HG03565 (cell line): ENCODE measurements around the gene SNX3.

Experiments used
- ATAC-seq: cut with Tn5 transposase; IDR thresholded peaks from one replicate; pipeline ENCODE4 v1.9.1; 2021; ENCODE audit warnings: mild to moderate bottlenecking, moderate library complexity; ENCODE audit not compliant: unreplicated experiment

The SNX3 gene

GRCh38 chr6:108171918-108172516, 88.8 kb downstream of the SNX3 start:
- no peak for ATAC-seq

GRCh38 chr6:108171291-108171917, 89.4 kb downstream of the SNX3 start:
- ATAC-seq = no peak

- ATAC-seq = no peak
Observed at GRCh38 chr6:108170332-108171290, 90.2 kb downstream of the SNX3 start.

- no peak for ATAC-seq
Observed at GRCh38 chr6:108169464-108170331, 91.1 kb downstream of the SNX3 start.

DNA sequence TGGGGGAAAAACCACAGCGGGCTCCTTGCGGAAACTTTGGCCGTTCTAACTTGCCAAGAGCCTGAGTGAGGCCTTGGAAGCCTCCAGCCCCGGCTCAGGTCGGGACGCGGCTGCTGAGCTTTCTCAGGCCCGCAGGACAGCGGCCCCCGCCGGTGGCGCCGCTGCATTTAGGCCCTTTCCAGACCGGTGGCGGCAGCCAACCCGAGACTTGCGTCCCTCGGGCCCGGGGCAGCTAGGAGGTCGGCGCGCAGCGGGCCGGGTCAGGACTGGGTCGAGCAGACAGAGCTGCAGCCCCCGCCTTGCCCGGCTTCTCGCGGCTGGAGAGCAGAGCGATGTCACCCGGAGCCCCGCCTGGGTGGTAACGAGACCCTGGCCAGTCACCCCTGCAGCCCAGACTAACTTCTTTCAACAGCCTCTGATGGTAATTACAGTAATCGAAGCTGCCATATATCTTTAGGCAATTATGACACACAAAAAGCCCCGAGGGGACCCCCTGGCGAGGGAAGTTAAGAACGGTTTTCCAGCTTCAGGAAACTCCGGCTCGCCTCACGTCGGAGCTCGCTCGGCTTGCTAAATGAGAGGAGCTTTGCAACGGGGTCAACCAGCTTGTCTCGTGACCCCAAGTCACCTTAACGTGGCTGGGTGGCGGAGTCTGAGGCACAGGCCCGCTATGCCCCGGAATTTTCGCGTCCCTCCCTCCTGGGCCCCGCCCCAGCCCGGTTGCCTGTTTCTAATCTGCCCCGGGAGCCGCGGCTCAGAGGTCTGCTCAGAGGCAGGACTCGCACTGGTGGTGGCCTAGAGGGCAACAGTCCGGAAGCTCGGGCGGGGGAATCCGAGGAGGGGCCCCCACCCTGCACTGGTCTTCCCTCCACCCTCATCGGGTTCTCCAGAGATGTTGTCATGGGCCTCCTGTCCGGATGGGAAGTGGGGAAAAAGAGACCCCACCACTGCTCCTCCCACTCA, 92.1 kb downstream of the SNX3 start:
- ATAC-seq = no peak

- no peak for ATAC-seq
Observed at GRCh38 chr6:108168090-108168463, 92.8 kb downstream of the SNX3 start.

GRCh38 chr6:108167449-108168089, 93.3 kb downstream of the SNX3 start:
- no peak for ATAC-seq

DNA sequence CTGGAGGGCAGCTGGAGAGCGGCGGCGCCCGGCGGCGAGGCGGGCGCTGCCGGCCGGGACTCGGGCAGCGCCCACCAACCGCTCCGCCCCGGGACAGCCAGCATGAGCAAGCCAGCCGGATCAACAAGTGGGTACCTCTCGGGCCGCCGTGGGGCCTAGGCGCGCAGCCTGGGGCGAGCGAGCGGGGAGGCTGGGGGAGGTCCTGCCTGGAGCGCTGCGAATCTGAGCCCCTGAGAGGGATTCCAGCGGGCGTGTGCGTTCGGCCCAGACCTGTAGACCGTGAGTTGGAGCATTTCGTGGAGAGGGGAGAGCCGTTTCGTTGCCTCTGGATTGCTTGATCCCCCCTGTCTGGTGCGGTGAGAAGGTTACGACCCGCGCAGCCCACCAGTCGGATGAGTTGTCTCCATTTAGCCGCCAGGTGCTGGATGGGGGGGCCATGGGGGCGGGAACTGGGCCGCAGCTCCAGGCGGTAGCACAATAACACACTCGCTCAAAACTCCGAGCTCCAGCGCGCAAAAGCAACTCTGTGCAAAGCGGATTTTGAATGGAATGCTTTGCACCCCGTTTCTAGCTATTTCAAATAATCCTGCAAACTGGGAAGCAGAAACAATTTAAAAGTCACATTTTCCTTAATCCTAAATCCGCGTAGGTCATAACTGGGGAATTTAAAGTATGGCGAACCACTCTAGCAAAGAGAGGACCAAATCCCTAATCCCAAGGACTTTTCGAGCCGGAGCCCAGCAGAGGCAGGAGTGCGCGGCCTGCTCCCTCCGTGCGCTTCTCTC, 94.0 kb downstream of the SNX3 start:
- no peak for ATAC-seq

GRCh38 chr6:108165714-108166663, 94.9 kb downstream of the SNX3 start, which contains the start of gene NR2E1:
NR2E1 (plus strand) TSS chr6:108166022; CDS start chr6:108166766, 744 bp downstream.
- no peak for ATAC-seq

DNA sequence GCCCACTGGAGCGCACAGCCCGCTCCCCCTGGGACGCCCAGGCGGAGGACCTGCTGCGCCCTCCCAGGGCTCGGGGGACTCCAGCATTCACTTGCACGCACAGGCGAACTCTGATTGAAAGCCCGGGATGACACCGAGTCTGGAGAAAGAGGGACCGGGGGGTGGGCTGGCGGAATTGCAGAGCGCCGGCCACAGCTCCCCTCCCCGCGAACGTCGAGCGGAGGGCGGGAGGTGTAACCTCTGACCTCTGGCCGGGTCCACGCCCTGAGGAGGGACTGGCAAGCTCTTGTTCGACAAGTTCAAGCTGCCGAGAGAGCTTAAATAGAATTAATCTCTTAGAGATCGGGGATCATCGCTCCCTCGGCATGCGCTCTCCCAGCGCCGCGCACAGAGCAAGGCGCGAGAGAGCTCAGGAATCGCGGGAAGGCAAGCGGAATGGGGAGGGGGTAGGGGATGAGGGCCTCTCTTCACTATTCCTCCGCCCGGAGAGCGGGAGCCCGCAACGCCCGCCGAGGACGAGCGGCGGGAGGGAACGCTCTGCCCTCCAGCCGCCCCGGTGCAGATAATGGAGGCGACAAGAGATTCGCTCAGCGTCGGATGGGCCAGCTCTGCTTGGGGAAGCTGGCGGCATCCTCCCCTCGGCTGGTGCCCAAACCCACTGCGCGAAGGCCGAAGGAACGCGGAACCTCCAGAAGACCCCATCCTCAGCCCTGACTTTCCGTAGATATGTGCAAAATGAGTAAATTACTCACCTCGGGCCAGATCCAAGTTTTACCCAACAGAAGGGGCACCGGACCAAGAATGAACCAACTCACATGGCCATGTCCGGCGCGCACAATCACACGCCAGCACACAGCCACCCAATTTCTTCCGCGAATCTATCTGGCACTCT, 95.8 kb downstream of the SNX3 start:
- no peak for ATAC-seq

DNA sequence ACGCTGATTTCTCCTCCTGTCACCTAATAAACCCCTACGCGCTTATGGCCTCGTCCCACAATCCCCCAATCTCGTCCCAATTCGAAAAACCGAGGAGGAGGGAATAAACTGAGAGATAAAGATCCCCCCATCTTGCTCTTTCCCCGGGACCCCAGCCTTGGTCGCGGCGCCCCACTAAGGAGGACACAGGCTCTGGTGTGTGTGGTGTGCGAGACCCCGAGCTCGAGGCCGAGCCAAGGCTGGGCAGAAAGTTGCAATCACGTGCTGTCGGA, 96.4 kb downstream of the SNX3 start:
- no peak for ATAC-seq

- ATAC-seq = no peak
Observed at GRCh38 chr6:108163644-108164542, 96.9 kb downstream of the SNX3 start.

DNA sequence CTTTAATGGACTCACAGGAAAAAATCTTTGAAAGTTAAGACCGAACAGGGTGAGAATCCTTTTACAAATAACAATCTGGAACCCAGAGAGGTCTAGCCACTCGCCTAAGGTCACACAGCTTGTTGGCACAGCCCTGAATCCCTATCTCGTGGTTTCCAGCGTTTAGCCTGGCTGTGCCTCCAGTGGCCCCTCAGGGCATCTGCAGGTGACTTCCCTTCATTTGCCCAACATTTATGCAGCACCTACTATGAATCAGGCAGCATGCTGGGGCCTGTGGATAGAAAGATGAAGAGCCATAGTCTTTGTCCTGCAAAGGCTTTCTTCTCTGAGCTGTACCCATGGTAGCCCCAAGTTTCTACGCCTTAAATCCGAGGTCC, 97.6 kb downstream of the SNX3 start:
- ATAC-seq = no peak

DNA sequence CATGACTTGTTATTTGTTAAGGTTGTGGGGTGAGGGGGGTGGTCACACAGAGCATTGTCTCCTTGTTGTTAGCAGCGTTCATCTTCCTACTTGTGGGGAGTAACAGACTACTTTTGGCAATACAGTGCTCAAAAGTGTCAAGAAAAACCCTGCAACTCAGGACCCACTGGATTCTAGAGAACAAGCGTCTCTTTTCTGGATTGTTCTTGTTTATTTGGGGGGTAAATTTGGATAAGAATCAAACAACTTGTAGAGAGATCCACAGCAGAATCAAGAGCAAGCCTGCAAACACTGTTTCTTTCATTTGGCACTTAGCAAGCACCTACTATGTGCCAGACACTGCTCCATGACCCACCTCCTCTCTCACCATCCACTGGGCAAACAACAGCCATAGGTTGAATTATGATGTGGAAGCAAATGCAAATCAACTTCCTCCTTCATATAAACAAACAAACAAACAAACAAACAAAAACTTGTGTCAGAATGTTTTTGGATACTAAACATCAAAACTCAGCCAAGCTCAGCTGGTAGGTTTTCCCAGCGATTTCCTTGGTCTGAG, 99.0 kb downstream of the SNX3 start:
- no peak for ATAC-seq
